Caco-2 (cell line): Measurements from ENCODE around the gene SNX30. TPM values are rescaled to one million over a fixed set of nuclear protein-coding genes. Genes with fewer than 3 reads are reported as not detected.

ENCODE experiments used
- BruUV-seq: library from RNA; stranded (reverse); fragments of 400-500 nt; replicated peaks from 2 replicates; lab custom pipeline; 2021; lab: Mats Ljungman, UMichigan
- CTCF ChIA-PET: fragments of 300-600 bp; sonication (Branson Sonifier 250); formaldehyde crosslinking; loops from one replicate; lab custom pipeline; 2022; ENCODE audit warnings: antibody characterized with exemption; lab: Charles Lee
- POLR2A ChIA-PET: fragments of 300-600 bp; sonication (Branson Sonifier 250); formaldehyde crosslinking; loops from one replicate; lab custom pipeline; 2022; ENCODE audit warnings: antibody characterized with exemption; lab: Charles Lee
- DNase-seq, 2 experiments: peaks; one replicate each; pipeline versions ENCODE4 v3.0.0 to v3.0.0-alpha.2; 2020 to 2022
- H3K27me3 ChIP-seq: replicated peaks from 2 replicates; pipeline ENCODE4 v1.6.0; 2011; ENCODE audit warnings: low read length; ENCODE audit not compliant: control insufficient read depth, insufficient read depth
- H3K36me3 ChIP-seq: 2 replicates; pipeline ENCODE4 v1.5.1; 2011; ENCODE audit warnings: low read length; ENCODE audit not compliant: control insufficient read depth, insufficient read depth
- H3K4me1 ChIP-seq: fragments of 250-450 bp; sonication (Bioruptor Pico); 2 replicates; pipeline ENCODE4 v1.5.1; 2020; ENCODE audit warnings: mild to moderate bottlenecking
- H3K4me3 ChIP-seq: 2 replicates; pipeline ENCODE4 v1.5.1; 2011; ENCODE audit warnings: low read depth, mild to moderate bottlenecking, control low read depth, low read length
- H3K9me3 ChIP-seq: fragments of 250-450 bp; sonication (Bioruptor Pico); 2 replicates; pipeline ENCODE4 v1.5.1; 2020; ENCODE audit warnings: mild to moderate bottlenecking, moderate library complexity
- H3K27ac Mint-ChIP-seq: one replicate; pipeline ENCODE4 v1.8.0; 2022; ENCODE audit warnings: mixed read lengths; ENCODE audit not compliant: unreplicated experiment
- H3K27me3 Mint-ChIP-seq: one replicate; pipeline ENCODE4 v1.8.0; 2022; ENCODE audit warnings: mixed read lengths; ENCODE audit not compliant: insufficient read depth, unreplicated experiment
- H3K36me3 Mint-ChIP-seq: one replicate; pipeline ENCODE4 v1.8.0; 2022; ENCODE audit warnings: mild to moderate bottlenecking, mixed read lengths; ENCODE audit not compliant: insufficient read depth, unreplicated experiment
- H3K4me1 Mint-ChIP-seq: one replicate; pipeline ENCODE4 v1.8.0; 2022; ENCODE audit warnings: low read depth, mixed read lengths; ENCODE audit not compliant: unreplicated experiment
- H3K4me3 Mint-ChIP-seq: one replicate; pipeline ENCODE4 v1.8.0; 2022; ENCODE audit warnings: mild to moderate bottlenecking, moderate library complexity, mixed read lengths; ENCODE audit not compliant: unreplicated experiment
- H3K9me3 Mint-ChIP-seq: one replicate; pipeline ENCODE4 v1.8.0; 2022; ENCODE audit warnings: mixed read lengths; ENCODE audit not compliant: unreplicated experiment
- CTCF ChIP-seq, 2 experiments: fragments of 200-600 bp in 1 of 2; IDR thresholded peaks; 1 replicate in 1 of 2; 2 replicates in 1 of 2; pipeline versions ENCODE4 v1.5.1 to v1.8.0; 2011 to 2022; ENCODE audit warnings: antibody characterized with exemption in 1 of 2, control low read depth in 1 of 2, inconsistent platforms in 1 of 2, low read depth in 1 of 2, low read length in 1 of 2, mild to moderate bottlenecking in 1 of 2, moderate library complexity in 1 of 2; ENCODE audit not compliant: insufficient read depth in 1 of 2, severe bottlenecking in 1 of 2, unreplicated experiment in 1 of 2
- intact Hi-C: fragments of 100-400 bp; cut with micrococcal nuclease; formaldehyde crosslinking; loops from one replicate; pipeline ENCODE4 v1.10.0; 2022; ENCODE audit not compliant: unreplicated experiment
- total RNA-seq: library from RNA; stranded (reverse); gene quantifications from 2 replicates; pipeline ENCODE4 v1.2.3, GENCODE V29; 2022

Gene SNX30
- total RNA-seq, 1 experiment from 2014 or later, result 21.8 TPM

- intact Hi-C loops, result no loop called here
- Mint-ChIP-seq H3K4me1 (peaks cover 8% of the 10 kb centered on the region), H3K9me3 (no peaks in the 10 kb centered on the region), H3K36me3 (peaks cover 29% of the 10 kb centered on the region), H3K4me3 (no peak overlapping the region), H3K27me3 (no peaks in the 10 kb centered on the region), H3K27ac (no peak overlapping the region)
- no peaks in the 10 kb centered on the region for H3K36me3 ChIP-seq
- no peaks in the 10 kb centered on the region for H3K4me1 ChIP-seq
- BruUV-seq, result no TSS peak
- ChIA-PET CTCF (interaction anchor here (1.1 kb wide), 1 partner anchor 80 kb away, joined by 3 read pairs; no protein-coding TSS in a partner anchor), POLR2A (no interaction called here)
- no peaks in the 10 kb centered on the region for H3K27me3 ChIP-seq
- DNase-seq, result no peak
- H3K4me3 ChIP-seq, result no peak overlapping the region
- TF ChIP-seq CTCF (IDR thresholded peaks at IDR 0.05; ENCODE audit: insufficient read depth in 1 of 2, low read depth in 1 of 2, low read length in 1 of 2, severe bottlenecking in 1 of 2, unreplicated experiment in 1 of 2), result no peak
- H3K9me3 ChIP-seq, result no peaks in the 10 kb centered on the region
Observed at GRCh38 chr9:112817860-112818203, 67.3 kb downstream of the SNX30 start.

GRCh38 chr9:112819635-112820496, 69.3 kb downstream of the SNX30 start:
- Histone ChIP-seq H3K27me3 (no peaks in the 10 kb centered on the region), H3K36me3 (no peaks in the 10 kb centered on the region), H3K4me1 (peaks cover 4% of the 10 kb centered on the region; the same call in 1 of the 2 replicates), H3K4me3 (no peak overlapping the region), H3K9me3 (no peaks in the 10 kb centered on the region)
- intact Hi-C loops, result loop anchor here (1.0 to 5.0 kb wide), 3 partner anchors 27 to 103 kb away; partner anchors contain the start of gene INIP
- peaks cover 36% of the 10 kb centered on the region for H3K36me3 Mint-ChIP-seq
- CTCF ChIA-PET, result interaction anchor here (0.6 to 1.4 kb wide), 7 partner anchors 16 to 707 kb away, joined by 3 to 6 read pairs (median 5); partner anchors contain the start of gene INIP
- H3K27me3 Mint-ChIP-seq, result no peaks in the 10 kb centered on the region
- peaks cover 13% of the 10 kb centered on the region for H3K4me1 Mint-ChIP-seq
- POLR2A ChIA-PET, result interaction anchor here (1.0 kb wide), 1 partner anchor 102 kb away, joined by 4 read pairs; the partner anchor contains the start of gene INIP
- peak; percentile 51 to 57 for DNase-seq
- BruUV-seq, result no TSS peak
- peak; percentile 65 to 72 for TF ChIP-seq CTCF (IDR thresholded peaks at IDR 0.05; ENCODE audit: insufficient read depth in 1 of 2, low read depth in 1 of 2, low read length in 1 of 2, severe bottlenecking in 1 of 2, unreplicated experiment in 1 of 2)
- H3K4me3 Mint-ChIP-seq, result no peak overlapping the region
- no peaks in the 10 kb centered on the region for H3K9me3 Mint-ChIP-seq
- peak overlapping the region; percentile 14 for H3K27ac Mint-ChIP-seq

GRCh38 chr9:112820881-112821280, 70.3 kb downstream of the SNX30 start:
- CTCF ChIA-PET, result no interaction called here
- no TSS peak for BruUV-seq
- H3K4me1 ChIP-seq, result peaks cover 5% of the 10 kb centered on the region; the same call in 1 of the 2 replicates
- intact Hi-C loops, result loop anchor here (1.0 to 5.0 kb wide), 3 partner anchors 28 to 104 kb away; partner anchors contain the start of gene INIP
- Mint-ChIP-seq H3K9me3 (no peaks in the 10 kb centered on the region), H3K4me3 (no peak overlapping the region), H3K27ac (no peak overlapping the region), H3K4me1 (peaks cover 14% of the 10 kb centered on the region), H3K36me3 (peaks cover 38% of the 10 kb centered on the region), H3K27me3 (no peaks in the 10 kb centered on the region)
- H3K4me3 ChIP-seq, result no peak overlapping the region
- H3K36me3 ChIP-seq, result no peaks in the 10 kb centered on the region
- POLR2A ChIA-PET, result no interaction called here
- no peak for DNase-seq
- H3K27me3 ChIP-seq, result no peaks in the 10 kb centered on the region
- no peak for TF ChIP-seq CTCF (IDR thresholded peaks at IDR 0.05; ENCODE audit: insufficient read depth in 1 of 2, low read depth in 1 of 2, low read length in 1 of 2, severe bottlenecking in 1 of 2, unreplicated experiment in 1 of 2)
- no peaks in the 10 kb centered on the region for H3K9me3 ChIP-seq
